ENCODE measurements around the gene ADD1. TPM values are rescaled to one million over a fixed set of nuclear protein-coding genes. Genes with fewer than 3 reads are reported as not detected.
A peak's percentile ranks its signal among the peaks of the same experiment; 100 is the strongest.
"Not testable (repeated sequence)": the region's sequence is repeated elsewhere in the genome, so short reads cannot be mapped to it uniquely, and the experiment has no call there.

Gene ADD1
- total RNA-seq, 4 donors from 2014 or later, result 270 to 449 (median 327) TPM

- not testable (repeated sequence) for H3K27me3 ChIP-seq; H3K4me3 ChIP-seq; DNase-seq (ENCODE audit: low spot score in 2 of 2); H3K27ac ChIP-seq
- WGBS, 2 donors, result 84 to 91% methylated on average over 8 of the region's 8 CpGs
- H3K4me1 ChIP-seq, result peaks cover 0 to 15% (median 0%) of the 10 kb centered on the region in 4 donors
- H3K36me3 ChIP-seq, result peaks cover 0 to 96% (median 0%) of the 10 kb centered on the region in 3 donors
- H3K9me3 ChIP-seq, result peaks cover 0 to 12% (median 0%) of the 10 kb centered on the region in 4 donors
Measured at GRCh38 chr4:2918714-2919113, 75.1 kb downstream of the ADD1 start.

- DNase-seq (ENCODE audit: low spot score in 2 of 2); H3K4me3 ChIP-seq: not testable (repeated sequence)
Measured at GRCh38 chr4:2922453-2923101, 78.9 kb downstream of the ADD1 start.

GRCh38 chr4:2923141-2923551 is 79.5 kb downstream of the ADD1 start:
- DNase-seq (ENCODE audit: low spot score in 2 of 2), result no peak
- H3K27me3 ChIP-seq, result no peaks in the 10 kb centered on the region
- H3K4me3 ChIP-seq, result no peak overlapping the region
- TF ChIP-seq EP300 (IDR thresholded peaks at IDR 0.05) (no peak), CTCF (IDR thresholded peaks at IDR 0.05) (no peak), POLR2A (IDR thresholded peaks at IDR 0.05) (no peak)
- H3K27ac ChIP-seq, result peak overlapping the region in 1 of 4 donors; percentile 26
- peaks cover 0 to 96% (median 5%) of the 10 kb centered on the region in 3 donors for H3K36me3 ChIP-seq
- 82% methylated on average over 10 of the region's 10 CpGs for WGBS, 2 donors
- peaks cover 0 to 22% (median 0%) of the 10 kb centered on the region in 4 donors for H3K4me1 ChIP-seq
- peaks cover 0 to 6% (median 0%) of the 10 kb centered on the region in 4 donors for H3K9me3 ChIP-seq

More at GRCh38 chr4:2922453-2923101, 78.9 kb downstream of the ADD1 start:
- not testable (repeated sequence) for H3K9me3 ChIP-seq, H3K27me3 ChIP-seq
- WGBS, 2 donors, result 59 to 69% methylated on average over 6 to 7 of the region's 7 CpGs
- peaks cover 0 to 96% (median 0%) of the 10 kb centered on the region in 3 donors for H3K36me3 ChIP-seq
- H3K4me1 ChIP-seq, result peaks cover 0 to 22% (median 0%) of the 10 kb centered on the region in 4 donors
- H3K27ac ChIP-seq, result peak overlapping the region in 1 of 4 donors; percentile 26

- Histone ChIP-seq H3K36me3 (peaks cover 0 to 99% (median 9%) of the 10 kb centered on the region in 3 donors), H3K9me3 (peaks cover 0 to 6% (median 0%) of the 10 kb centered on the region in 4 donors), H3K27me3 (no peaks in the 10 kb centered on the region), H3K4me1 (peaks cover 0 to 26% (median 2%) of the 10 kb centered on the region in 4 donors), H3K27ac (no peak overlapping the region), H3K4me3 (no peak overlapping the region)
- no peak for DNase-seq (ENCODE audit: low spot score in 2 of 2)
- TF ChIP-seq EP300 (IDR thresholded peaks at IDR 0.05), result no peak
- TF ChIP-seq POLR2A (IDR thresholded peaks at IDR 0.05), result no peak
- TF ChIP-seq CTCF (IDR thresholded peaks at IDR 0.05), result no peak
- 86 to 88% methylated on average over 16 of the region's 16 CpGs for WGBS, 2 donors
Measured at GRCh38 chr4:2923668-2924173, 80.1 kb downstream of the ADD1 start.

GRCh38 chr4:2924286-2924685 is 80.6 kb downstream of the ADD1 start:
- DNase-seq (ENCODE audit: low spot score in 2 of 2), result no peak
- no peak overlapping the region for H3K27ac ChIP-seq
- TF ChIP-seq EP300 (IDR thresholded peaks at IDR 0.05), result no peak
- no peak for TF ChIP-seq CTCF (IDR thresholded peaks at IDR 0.05)
- TF ChIP-seq POLR2A (IDR thresholded peaks at IDR 0.05), result no peak
- peaks cover 0 to 99% (median 9%) of the 10 kb centered on the region in 3 donors for H3K36me3 ChIP-seq
- H3K9me3 ChIP-seq, result peaks cover 0 to 6% (median 0%) of the 10 kb centered on the region in 4 donors
- H3K27me3 ChIP-seq, result no peaks in the 10 kb centered on the region
- H3K4me3 ChIP-seq, result no peak overlapping the region
- 82 to 87% methylated on average over 8 of the region's 8 CpGs for WGBS, 2 donors
- H3K4me1 ChIP-seq, result peaks cover 0 to 26% (median 2%) of the 10 kb centered on the region in 4 donors

GRCh38 chr4:2924765-2925301 is 81.2 kb downstream of the ADD1 start:
- Histone ChIP-seq H3K4me3 (no peak overlapping the region), H3K9me3 (peaks cover 0 to 2% (median 0%) of the 10 kb centered on the region in 4 donors), H3K4me1 (peaks cover 0 to 26% (median 2%) of the 10 kb centered on the region in 4 donors), H3K27me3 (no peaks in the 10 kb centered on the region), H3K27ac (no peak overlapping the region), H3K36me3 (peaks cover 0 to 99% (median 9%) of the 10 kb centered on the region in 3 donors)
- no peak for DNase-seq (ENCODE audit: low spot score in 2 of 2)
- TF ChIP-seq CTCF (IDR thresholded peaks at IDR 0.05) (no peak), POLR2A (IDR thresholded peaks at IDR 0.05) (no peak), EP300 (IDR thresholded peaks at IDR 0.05) (no peak)
- 86 to 88% methylated on average over 7 of the region's 7 CpGs for WGBS, 2 donors

Data from tibial nerve (tissue), 4 donors.